Measurements from ENCODE around the gene UPK1A.

DNA sequence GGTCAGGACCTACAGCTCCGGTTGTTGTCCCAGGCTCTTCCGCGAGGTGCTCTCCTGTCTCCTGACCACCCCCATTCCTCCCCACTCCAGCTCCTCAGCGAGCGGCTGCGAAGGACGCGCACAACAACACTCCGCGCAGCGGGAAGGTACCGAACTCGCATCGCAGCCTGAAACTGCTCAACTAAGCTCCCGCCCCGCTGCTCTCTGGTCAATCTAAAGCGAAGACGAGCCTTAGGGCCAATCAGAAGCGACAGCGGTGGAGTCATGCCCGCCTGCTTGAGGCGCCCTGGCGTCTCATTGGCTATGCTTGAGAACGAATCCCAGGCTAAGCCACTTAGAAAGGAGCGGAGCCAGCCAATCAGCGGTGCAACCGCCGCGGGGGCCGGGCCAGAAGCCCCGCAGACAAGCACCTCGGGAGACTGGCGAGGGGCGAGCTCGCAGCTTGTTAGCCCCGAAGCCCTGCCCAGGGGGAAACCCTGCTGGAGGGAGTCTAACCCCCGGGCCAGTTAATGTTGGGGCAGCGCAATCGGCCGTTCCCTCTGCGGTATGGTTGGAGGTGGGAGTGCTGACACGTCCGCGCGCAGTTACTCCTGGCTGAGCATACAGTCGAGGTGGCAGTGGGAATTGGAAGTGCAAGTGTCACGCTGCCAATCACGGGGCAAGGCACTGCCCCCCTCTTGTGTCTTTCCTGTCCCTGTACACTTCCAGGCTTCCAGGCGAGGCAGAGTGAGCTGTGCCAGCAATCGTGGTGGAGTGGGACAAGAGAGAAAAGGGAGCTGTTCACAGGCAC lies 36.1 kb downstream of the UPK1A start:
- TF ChIP-seq, protein P1, sequence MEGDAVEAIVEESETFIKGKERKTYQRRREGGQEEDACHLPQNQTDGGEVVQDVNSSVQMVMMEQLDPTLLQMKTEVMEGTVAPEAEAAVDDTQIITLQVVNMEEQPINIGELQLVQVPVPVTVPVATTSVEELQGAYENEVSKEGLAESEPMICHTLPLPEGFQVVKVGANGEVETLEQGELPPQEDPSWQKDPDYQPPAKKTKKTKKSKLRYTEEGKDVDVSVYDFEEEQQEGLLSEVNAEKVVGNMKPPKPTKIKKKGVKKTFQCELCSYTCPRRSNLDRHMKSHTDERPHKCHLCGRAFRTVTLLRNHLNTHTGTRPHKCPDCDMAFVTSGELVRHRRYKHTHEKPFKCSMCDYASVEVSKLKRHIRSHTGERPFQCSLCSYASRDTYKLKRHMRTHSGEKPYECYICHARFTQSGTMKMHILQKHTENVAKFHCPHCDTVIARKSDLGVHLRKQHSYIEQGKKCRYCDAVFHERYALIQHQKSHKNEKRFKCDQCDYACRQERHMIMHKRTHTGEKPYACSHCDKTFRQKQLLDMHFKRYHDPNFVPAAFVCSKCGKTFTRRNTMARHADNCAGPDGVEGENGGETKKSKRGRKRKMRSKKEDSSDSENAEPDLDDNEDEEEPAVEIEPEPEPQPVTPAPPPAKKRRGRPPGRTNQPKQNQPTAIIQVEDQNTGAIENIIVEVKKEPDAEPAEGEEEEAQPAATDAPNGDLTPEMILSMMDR (IDR thresholded peaks at IDR 0.05; ENCODE audit: low read length), result no peak
- no peak for TF ChIP-seq EZH2 (IDR thresholded peaks at IDR 0.05; ENCODE audit: borderline replicate concordance, low read length)

All from OCI-LY1 (cell line).